OCI-LY7 (cell line): ENCODE results near the gene CHML. TPM values are rescaled to one million over a fixed set of nuclear protein-coding genes. Genes with fewer than 3 reads are reported as not detected.

Experiments
- BruUV-seq: library from RNA; stranded (reverse); fragments of 400-500 nt; replicated peaks from 2 replicates; lab custom pipeline; 2021; lab: Mats Ljungman, UMichigan
- CTCF ChIA-PET: fragments of 300-600 bp; sonication (Branson Sonifier 250); formaldehyde crosslinking; loops from one replicate; lab custom pipeline; 2022; ENCODE audit warnings: antibody characterized with exemption; ENCODE audit not compliant: unreplicated experiment; lab: Charles Lee
- POLR2A ChIA-PET: fragments of 300-600 bp; sonication (Branson Sonifier 250); formaldehyde crosslinking; loops from one replicate; lab custom pipeline; 2022; ENCODE audit warnings: antibody characterized with exemption; lab: Charles Lee
- DNase-seq: peaks from one replicate; pipeline ENCODE4 v3.0.0-alpha.2; 2015; ENCODE audit warnings: low spot score
- H2AFZ ChIP-seq: fragments of 200-600 bp; sonication (generic), shearing (Covaris generic); 2 replicates; pipeline ENCODE4 v1.6.1; 2014; ENCODE audit warnings: mild to moderate bottlenecking, antibody characterized with exemption, low read length, moderate library complexity
- H3K27ac ChIP-seq: fragments of 200-600 bp; sonication (generic); 2 replicates; pipeline ENCODE4 v1.5.1; 2014; ENCODE audit warnings: mixed run types, low read depth, mild to moderate bottlenecking, moderate library complexity, low read length, inconsistent platforms; ENCODE audit not compliant: poor library complexity, severe bottlenecking
- H3K36me3 ChIP-seq: fragments of 200-600 bp; sonication (generic); 2 replicates; pipeline ENCODE4 v1.6.1; 2014; ENCODE audit warnings: mild to moderate bottlenecking, antibody characterized with exemption, low read length, moderate library complexity, mixed read lengths; ENCODE audit not compliant: insufficient read depth
- H3K4me1 ChIP-seq: fragments of 200-600 bp; sonication (generic); 2 replicates; pipeline ENCODE4 v1.5.1; 2014; ENCODE audit warnings: mild to moderate bottlenecking, low read length; ENCODE audit not compliant: insufficient read depth, poor library complexity, severe bottlenecking
- H3K4me2 ChIP-seq: fragments of 200-600 bp; sonication (generic); 2 replicates; pipeline ENCODE4 v1.6.1; 2014; ENCODE audit warnings: mild to moderate bottlenecking, low read length
- H3K4me3 ChIP-seq: fragments of 200-600 bp; sonication (generic); 2 replicates; pipeline ENCODE4 v1.5.1; 2014; ENCODE audit warnings: mild to moderate bottlenecking, low read depth, low read length; ENCODE audit not compliant: poor library complexity, severe bottlenecking
- H3K79me2 ChIP-seq: fragments of 200-600 bp; sonication (generic); 2 replicates; pipeline ENCODE4 v1.6.1; 2016; ENCODE audit warnings: low read depth, mild to moderate bottlenecking, low read length, moderate library complexity, mixed read lengths; ENCODE audit not compliant: insufficient read depth
- H3K9me2 ChIP-seq: fragments of 200-600 bp; sonication (generic); 2 replicates; pipeline ENCODE4 v1.6.1; 2016; ENCODE audit warnings: mild to moderate bottlenecking, low read length, mixed read lengths; ENCODE audit not compliant: insufficient read depth
- H3K9me3 ChIP-seq: fragments of 200-600 bp; sonication (generic); 2 replicates; pipeline ENCODE4 v1.6.1; 2014; ENCODE audit warnings: mild to moderate bottlenecking, mixed run types, low read length, mixed read lengths
- H4K20me1 ChIP-seq: fragments of 200-600 bp; sonication (generic); 2 replicates; pipeline ENCODE4 v1.6.1; 2014; ENCODE audit warnings: mild to moderate bottlenecking, antibody characterized with exemption, low read length, moderate library complexity, mixed read lengths; ENCODE audit not compliant: insufficient read depth
- EZH2phosphoT487 ChIP-seq: fragments of 200-600 bp; sonication (generic); IDR thresholded peaks from 2 replicates; pipeline ENCODE4 v1.6.1; 2018; ENCODE audit warnings: low read depth, borderline replicate concordance, mild to moderate bottlenecking, mixed run types, antibody characterized with exemption, low read length, moderate library complexity, mixed read lengths
- intact Hi-C: fragments of 100-400 bp; cut with micrococcal nuclease; formaldehyde crosslinking; loops from one replicate; pipeline ENCODE4 v1.10.0; 2022; ENCODE audit not compliant: unreplicated experiment
- total RNA-seq, 2 experiments: library from RNA; depleted of rRNA in 1 of 2; stranded (reverse); fragments of >200 nt in 1 of 2; shearing (Covaris generic) in 1 of 2; gene quantifications; 2 replicates each; pipeline ENCODE4 v1.2.3, GENCODE V29; 2014 to 2022
- TF ChIP-seq, protein P1 (sequence below): fragments of 200-600 bp; sonication (generic); conservative IDR thresholded peaks from 2 replicates; pipeline ENCODE4 v1.5.1; 2014; ENCODE audit warnings: mild to moderate bottlenecking, antibody characterized with exemption, low read length, moderate library complexity, mixed read lengths

The CHML gene
- total RNA-seq, 2 experiments from 2014 or later = 10.7 to 22.6 TPM

DNA sequence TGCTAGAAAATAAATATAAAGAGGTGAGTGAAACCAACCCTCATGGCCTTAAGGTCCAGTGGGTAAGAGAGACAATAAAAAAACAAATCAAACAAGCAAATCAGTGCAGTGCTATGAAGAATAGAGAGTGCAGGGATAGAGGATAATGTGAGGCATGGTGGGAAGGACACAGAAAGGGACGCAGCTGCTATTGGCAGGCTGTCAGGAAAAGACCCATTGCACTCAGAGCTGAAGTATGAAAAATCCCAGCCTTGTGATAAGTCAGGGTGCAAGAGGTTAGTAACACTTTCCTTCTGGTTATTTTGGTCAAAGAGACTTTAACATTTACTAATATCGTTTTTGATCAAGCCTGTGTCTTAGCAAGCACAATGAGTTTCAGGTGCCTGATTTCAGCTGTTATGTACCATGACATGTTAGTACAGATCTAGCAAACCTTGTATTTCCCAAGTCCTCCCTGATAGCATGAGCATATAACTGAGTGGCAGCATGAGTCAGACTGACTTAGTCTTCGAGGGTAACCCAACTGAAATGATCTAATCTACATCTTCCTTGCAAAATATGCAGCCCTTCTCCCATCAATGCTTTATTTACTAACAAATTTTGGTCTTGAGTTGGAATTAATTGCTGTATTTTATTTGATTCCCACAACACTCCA is 31.7 kb downstream of the CHML start:
- no peaks in the 10 kb centered on the region for H3K36me3 ChIP-seq
- no peaks in the 10 kb centered on the region for H3K9me2 ChIP-seq
- no peaks in the 10 kb centered on the region for H4K20me1 ChIP-seq
- H3K4me3 ChIP-seq = no peak overlapping the region
- H3K9me3 ChIP-seq = no peaks in the 10 kb centered on the region
- no TSS peak for BruUV-seq
- H3K79me2 ChIP-seq = no peaks in the 10 kb centered on the region
- no peak for DNase-seq
- TF ChIP-seq, protein P1, sequence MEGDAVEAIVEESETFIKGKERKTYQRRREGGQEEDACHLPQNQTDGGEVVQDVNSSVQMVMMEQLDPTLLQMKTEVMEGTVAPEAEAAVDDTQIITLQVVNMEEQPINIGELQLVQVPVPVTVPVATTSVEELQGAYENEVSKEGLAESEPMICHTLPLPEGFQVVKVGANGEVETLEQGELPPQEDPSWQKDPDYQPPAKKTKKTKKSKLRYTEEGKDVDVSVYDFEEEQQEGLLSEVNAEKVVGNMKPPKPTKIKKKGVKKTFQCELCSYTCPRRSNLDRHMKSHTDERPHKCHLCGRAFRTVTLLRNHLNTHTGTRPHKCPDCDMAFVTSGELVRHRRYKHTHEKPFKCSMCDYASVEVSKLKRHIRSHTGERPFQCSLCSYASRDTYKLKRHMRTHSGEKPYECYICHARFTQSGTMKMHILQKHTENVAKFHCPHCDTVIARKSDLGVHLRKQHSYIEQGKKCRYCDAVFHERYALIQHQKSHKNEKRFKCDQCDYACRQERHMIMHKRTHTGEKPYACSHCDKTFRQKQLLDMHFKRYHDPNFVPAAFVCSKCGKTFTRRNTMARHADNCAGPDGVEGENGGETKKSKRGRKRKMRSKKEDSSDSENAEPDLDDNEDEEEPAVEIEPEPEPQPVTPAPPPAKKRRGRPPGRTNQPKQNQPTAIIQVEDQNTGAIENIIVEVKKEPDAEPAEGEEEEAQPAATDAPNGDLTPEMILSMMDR = no peak
- TF ChIP-seq EZH2phosphoT487 = no peak
- no peak overlapping the region for H3K4me2 ChIP-seq
- ChIA-PET POLR2A (interaction anchor here (0.5 to 1.0 kb wide), 2 partner anchors 67 to 284 kb away, joined by 3 to 4 read pairs; no protein-coding TSS in a partner anchor), CTCF (no interaction called here)
- intact Hi-C loops = no loop called here
- no peak overlapping the region for H2AFZ ChIP-seq
- no peak overlapping the region for H3K27ac ChIP-seq
- peaks cover 8% of the 10 kb centered on the region for H3K4me1 ChIP-seq

DNA sequence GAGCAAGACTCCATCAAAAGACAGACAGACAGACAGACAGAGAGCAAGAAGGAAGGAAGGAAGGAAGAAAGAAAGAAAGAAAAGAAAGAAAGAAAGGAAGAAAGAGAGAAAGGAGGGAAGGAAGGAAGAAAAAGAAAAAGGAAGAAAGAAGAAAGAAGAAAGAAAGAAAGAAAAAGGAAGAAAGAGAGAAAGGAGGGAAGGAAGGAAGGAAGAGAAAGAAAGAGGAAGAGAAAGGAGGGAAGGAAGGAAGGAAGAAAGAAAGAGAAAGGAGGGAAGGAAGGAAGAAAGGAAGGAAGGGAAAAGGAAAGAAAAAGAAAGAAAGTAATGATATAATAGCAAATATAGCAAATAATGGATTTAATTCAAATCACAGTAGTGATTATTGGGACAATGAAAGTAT is 32.7 kb downstream of the CHML start:
- Histone ChIP-seq H3K9me3 (no peaks in the 10 kb centered on the region), H3K4me3 (no peak overlapping the region), H3K79me2 (no peaks in the 10 kb centered on the region), H2AFZ (no peak overlapping the region), H3K9me2 (no peaks in the 10 kb centered on the region), H3K27ac (no peak overlapping the region), H3K36me3 (no peaks in the 10 kb centered on the region), H3K4me1 (peaks cover 8% of the 10 kb centered on the region), H3K4me2 (no peak overlapping the region), H4K20me1 (no peaks in the 10 kb centered on the region)
- BruUV-seq = no TSS peak
- ChIA-PET CTCF (no interaction called here), POLR2A (interaction anchor here (0.9 kb wide), 1 partner anchor 43 kb away, joined by 3 read pairs; no protein-coding TSS in a partner anchor)
- intact Hi-C loops = no loop called here
- no peak for DNase-seq
- TF ChIP-seq EZH2phosphoT487 = no peak
- TF ChIP-seq, protein P1 = no peak

DNA sequence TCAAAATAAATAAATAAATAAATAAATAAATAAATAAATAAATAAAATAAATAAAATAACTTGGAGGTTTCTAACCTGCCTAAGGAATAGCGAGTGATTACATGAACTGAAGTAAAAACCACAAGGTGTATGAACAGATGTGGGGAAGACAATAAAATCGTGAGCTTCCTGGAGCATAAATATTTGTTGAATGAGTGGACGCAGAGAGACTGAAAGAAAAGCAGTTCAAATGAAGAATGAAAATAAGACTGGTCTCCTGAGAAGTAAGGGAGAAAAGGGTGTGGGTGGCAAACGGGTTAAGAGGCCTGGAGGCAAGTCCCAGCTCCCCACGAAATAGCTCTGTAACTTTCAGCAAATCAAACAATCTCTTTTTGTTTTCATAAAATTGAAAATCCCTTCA is 33.6 kb downstream of the CHML start:
- intact Hi-C loops = no loop called here
- Histone ChIP-seq H3K4me3 (no peak overlapping the region), H3K79me2 (no peaks in the 10 kb centered on the region), H3K9me2 (no peaks in the 10 kb centered on the region), H4K20me1 (no peaks in the 10 kb centered on the region), H3K4me2 (no peak overlapping the region), H2AFZ (no peak overlapping the region), H3K4me1 (peaks cover 8% of the 10 kb centered on the region), H3K27ac (no peak overlapping the region), H3K9me3 (no peaks in the 10 kb centered on the region), H3K36me3 (no peaks in the 10 kb centered on the region)
- no peak for DNase-seq
- BruUV-seq = no TSS peak
- no peak for TF ChIP-seq EZH2phosphoT487
- TF ChIP-seq, protein P1 = no peak
- ChIA-PET CTCF (no interaction called here), POLR2A (interaction anchor here (0.6 to 0.9 kb wide), 3 partner anchors 17 to 1706 kb away, joined by 3 to 5 read pairs (median 3); no protein-coding TSS in a partner anchor)
